NOMO-1 treated with DMSO at 0.1 percent for 48 hours (cell line): ENCODE measurements around the gene PBX4.

Source experiments
- DNase-seq: peaks from one replicate; lab custom pipeline; 2025; ENCODE audit not compliant: unreplicated experiment; lab: John Stamatoyannopoulos, UW

The PBX4 gene

GRCh38 chr19:19559931-19560330 lies 58.6 kb downstream of the PBX4 start:
- no peak for DNase-seq

DNA sequence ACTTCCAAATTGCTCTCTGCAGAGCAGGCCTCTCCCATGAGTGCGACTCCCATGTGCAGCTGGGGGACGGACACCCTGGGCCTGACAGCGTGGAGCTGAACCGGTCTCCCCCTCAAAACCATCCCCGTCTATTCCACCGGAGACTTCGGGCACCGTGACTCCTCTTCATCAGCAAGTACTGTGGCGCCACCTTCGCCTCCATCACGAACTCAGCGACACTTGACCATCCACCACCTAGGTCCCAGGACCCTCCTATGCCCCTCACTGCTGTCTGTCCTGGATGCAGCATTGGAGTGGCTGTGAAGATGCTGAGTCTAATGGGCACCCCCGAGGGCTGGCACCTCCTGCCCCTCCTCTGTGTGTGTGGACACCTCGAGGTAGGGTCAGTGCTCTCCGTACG lies 59.9 kb downstream of the PBX4 start:
- no peak for DNase-seq

DNA sequence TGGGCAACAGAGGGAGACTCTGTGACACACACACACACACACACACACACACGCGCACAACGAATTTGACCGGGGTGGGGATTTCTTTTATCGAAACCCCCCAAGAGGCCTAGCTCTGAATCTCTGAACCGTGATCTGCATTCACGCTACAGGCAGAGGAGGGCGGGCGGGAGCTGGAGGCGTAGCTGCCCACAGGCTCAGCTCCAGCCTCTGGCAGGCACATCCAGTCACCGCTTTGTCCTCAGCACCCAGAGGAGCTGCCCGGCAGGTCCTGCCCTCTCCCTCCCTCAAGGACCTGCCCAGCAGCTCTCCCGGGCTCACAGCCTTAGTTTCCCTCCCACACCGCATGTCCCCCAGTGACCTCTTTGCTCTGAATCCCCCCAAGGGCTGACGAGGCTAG lies 60.4 kb downstream of the PBX4 start:
- DNase-seq: no peak

- DNase-seq: peak; percentile 27
Observed at GRCh38 chr19:19554074-19555023, 64.1 kb downstream of the PBX4 start.

DNA sequence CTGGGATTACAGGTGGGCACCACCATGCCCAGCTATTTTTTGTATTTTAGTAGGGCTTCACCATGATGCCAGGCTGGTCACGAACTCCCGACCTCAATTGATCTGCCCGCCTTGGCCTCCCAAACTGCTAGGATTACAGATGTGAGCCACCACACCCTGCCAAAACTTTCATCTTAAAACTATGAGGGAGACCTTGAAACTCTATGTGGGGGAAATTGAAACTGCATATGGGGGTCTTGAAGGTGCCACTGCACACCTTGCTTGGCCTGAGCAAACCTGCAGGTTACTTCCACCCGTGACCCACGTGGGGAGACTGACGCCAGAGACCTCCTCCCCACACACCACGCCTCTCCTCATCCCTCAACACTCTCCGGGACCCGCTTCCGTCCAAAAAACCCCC lies 64.8 kb downstream of the PBX4 start:
- DNase-seq: no peak

GRCh38 chr19:19552798-19553197 lies 65.7 kb downstream of the PBX4 start:
- DNase-seq: no peak

GRCh38 chr19:19551853-19552192 lies 66.7 kb downstream of the PBX4 start:
- no peak for DNase-seq

DNA sequence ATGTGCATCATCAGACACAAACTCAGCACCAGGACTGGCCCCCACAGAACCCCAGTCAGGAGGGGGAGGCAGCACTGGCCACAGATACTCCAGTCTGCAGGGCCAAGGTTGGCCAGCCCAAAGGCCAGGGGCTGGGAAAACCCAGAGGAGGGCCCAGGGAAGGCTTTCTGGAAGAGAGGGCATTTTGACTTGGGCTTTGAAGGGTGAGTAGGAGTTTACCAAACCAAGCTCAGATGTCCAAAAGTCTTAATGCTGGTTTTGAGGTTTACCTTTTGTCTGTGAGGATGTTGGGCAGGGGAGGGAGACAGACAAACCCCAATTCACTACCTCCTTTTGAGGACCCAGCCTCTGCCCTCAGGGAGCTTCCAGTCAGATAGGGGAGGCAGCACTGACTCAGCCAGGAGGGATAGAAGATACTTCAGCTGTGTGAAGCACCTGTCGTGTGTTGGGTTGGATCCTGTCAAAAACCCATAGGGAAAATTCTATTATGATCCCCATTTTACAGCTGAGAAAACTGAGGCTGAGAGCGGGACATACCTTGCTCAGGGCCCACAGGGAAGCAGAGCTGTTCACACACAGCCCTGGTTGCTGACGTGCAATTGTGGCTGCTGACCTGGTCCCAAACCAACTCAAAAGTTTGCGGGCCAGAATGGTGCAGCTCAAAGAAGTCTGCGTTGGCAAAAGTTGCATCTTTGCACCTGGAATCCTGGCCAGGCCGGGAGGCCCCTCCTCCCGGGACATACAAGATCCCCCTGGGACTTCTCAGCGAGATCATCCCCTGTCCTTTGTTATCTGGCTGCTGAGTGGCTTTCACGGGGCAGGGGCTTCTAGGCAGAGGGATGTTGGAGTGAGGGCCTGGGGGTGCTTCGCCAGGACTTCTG lies 67.3 kb downstream of the PBX4 start:
- DNase-seq: no peak

GRCh38 chr19:19550485-19550929 lies 68.0 kb downstream of the PBX4 start:
- DNase-seq: no peak

DNA sequence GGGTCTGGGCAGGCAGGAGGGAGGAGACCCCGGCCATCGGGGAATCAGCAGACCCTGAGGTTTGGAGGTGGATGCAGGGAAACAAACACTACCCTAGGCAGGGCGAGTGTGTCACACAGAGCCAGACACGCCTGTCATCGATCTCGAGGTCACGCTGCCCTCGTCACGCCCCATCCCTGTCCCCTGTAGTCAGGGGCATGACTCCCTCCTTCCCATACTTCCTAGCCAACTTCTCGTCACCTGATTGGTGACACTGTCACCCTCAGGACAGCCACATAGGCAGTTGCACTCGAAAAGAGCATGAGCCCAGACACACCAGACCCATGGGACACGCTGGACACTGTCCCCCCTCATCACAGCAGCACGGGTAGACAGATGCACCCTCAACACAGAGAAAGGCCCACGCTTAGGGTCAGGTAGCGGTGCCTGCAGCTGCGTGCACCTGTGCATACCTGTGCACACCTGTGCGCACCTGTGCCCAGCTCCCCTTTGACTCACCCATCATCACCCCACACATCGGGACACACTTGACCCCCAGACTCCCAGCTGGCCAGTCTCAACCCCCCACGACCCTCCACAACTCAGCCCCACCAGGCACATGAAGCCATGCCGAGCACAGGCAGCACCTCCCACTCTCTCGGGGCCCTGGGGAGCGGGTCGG lies 68.6 kb downstream of the PBX4 start:
- no peak for DNase-seq

DNA sequence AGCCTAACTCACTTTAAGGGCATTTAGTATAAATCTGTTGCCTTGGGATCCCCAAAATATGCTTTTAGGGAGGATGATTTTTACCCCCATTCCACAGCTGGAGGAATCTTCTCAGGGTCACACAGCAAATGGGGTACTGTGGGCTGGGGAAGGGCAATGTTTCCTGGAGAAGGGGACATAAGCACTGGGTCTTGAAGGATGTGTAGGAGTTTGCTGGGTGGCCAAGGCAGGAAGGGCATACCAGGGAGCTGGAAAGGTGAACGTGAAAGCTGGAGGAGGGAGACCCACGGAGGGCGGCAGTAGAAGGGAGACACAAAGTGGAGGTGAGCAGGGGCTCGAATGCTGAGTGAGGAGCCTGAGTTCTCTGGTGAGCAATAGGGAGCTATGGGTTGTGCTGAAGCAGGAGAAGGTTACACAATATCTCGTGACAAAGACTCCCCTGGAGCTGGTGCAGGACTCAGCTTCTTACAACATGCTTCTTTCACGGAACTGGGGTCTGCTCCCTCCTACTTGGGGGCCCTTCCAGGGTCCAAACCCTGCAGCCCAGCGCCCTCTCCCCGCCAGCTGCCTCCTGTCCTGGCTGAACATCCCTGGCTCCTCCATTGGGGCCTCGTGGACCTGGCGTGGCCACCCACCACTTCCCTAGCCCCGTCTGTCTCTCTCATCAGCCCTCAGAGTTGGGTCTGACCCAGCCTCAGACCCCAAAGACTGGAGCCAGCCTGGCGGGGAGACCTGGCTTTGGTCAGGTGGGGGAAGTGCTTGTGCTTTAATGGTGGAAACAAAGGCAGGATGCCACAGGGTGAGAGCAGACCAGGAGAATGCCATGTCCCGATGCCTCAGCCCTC lies 69.3 kb downstream of the PBX4 start:
- DNase-seq: no peak

- no peak for DNase-seq
Observed at GRCh38 chr19:19547674-19548336, 70.7 kb downstream of the PBX4 start.

DNA sequence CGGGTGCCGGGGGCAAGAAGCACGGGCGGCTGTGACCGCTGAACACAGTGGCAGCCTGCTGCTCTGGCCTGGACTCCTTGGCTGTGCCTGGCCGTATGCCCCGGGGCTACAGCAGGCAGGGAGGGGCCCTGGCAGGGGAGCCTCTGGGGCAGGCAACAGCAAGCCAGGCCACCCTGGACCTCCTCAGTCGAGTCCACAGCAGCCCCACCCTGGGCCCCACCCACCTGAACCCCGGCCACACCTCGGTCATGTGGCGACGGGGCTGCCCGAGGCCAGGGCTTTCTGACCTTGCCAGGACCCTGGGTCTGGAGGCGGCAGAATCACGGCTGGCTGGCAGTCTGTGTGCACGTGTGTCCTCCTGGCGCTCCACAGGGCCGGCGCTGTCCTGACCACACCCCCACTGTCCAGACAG lies 71.7 kb downstream of the PBX4 start:
- no peak for DNase-seq

- DNase-seq: no peak
Observed at GRCh38 chr19:19545707-19546106, 72.8 kb downstream of the PBX4 start.

GRCh38 chr19:19544954-19545591 lies 73.4 kb downstream of the PBX4 start:
- DNase-seq: no peak

DNA sequence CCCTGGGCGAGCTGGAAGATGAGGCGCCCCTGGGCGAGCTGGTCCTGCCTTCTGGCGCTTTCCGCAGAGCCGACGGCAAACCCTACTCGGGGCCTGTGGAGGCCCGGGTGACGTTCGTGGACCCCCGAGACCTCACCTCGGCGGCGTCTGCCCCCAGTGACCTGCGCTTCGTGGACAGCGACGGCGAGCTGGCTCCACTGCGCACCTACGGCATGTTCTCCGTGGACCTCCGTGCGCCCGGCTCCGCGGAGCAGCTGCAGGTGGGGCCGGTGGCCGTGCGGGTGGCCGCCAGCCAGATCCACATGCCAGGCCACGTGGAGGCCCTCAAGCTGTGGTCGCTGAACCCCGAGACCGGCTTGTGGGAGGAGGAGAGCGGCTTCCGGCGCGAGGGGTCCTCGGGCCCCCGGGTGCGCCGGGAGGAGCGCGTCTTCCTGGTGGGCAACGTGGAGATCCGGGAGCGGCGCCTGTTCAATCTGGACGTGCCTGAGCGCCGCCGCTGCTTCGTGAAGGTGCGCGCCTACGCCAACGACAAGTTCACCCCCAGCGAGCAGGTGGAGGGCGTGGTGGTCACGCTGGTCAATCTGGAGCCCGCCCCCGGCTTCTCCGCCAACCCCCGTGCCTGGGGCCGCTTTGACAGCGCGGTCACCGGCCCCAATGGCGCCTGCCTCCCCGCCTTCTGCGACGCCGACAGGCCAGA lies 74.1 kb downstream of the PBX4 start:
- DNase-seq: no peak

DNA sequence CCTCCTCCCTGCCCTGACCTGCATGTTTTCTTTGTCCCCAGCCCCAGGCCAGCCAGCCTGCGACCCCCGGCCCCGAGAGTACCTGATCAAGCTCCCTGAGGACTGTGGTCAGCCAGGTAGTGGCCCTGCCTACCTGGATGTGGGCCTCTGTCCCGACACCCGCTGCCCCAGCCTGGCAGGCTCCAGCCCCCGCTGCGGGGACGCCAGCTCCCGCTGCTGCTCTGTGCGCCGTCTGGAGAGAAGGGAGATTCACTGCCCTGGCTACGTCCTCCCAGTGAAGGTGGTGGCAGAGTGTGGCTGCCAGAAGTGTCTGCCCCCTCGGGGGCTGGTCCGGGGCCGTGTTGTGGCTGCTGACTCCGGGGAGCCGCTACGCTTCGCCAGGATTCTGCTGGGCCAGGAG lies 74.8 kb downstream of the PBX4 start:
- DNase-seq: no peak

GRCh38 chr19:19543101-19543500 lies 75.4 kb downstream of the PBX4 start:
- no peak for DNase-seq

DNA sequence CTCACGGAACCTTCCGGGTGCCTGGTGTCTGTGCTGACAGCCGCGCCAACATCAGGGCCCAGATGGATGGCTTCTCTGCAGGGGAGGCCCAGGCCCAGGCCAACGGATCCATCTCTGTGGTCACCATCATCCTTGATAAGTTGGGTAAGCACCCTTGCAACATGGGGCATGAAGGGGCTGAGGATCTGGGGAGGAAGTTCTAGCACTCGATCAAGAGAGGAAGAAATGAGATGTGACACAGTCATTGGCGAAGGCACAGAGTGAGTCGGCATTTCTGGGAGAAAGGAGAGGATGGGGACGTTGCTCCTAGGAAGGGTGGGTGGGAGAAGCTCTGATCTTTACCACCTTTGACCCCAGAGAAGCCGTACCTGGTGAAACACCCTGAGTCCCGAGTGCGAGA lies 76.0 kb downstream of the PBX4 start:
- DNase-seq: peak; percentile 62
